RWPE2 (cell line): ENCODE measurements around the gene KAZN.

Experiments
- ATAC-seq: fragments of 200-7000 bp; cut with Tn5 transposase; 3 replicates; pipeline ENCODE4 v1.9.1; 2021; ENCODE audit warnings: low read depth
- DNase-seq: peaks from one replicate; pipeline ENCODE4 v3.0.0-alpha.2; 2020; ENCODE audit warnings: low spot score
- H3K27ac ChIP-seq: fragments of 450-650 bp; 2 replicates; pipeline ENCODE4 v1.5.1; 2017; ENCODE audit warnings: mild to moderate bottlenecking; ENCODE audit not compliant: poor library complexity, severe bottlenecking
- H3K27me3 ChIP-seq: fragments of 250-450 bp; sonication (Bioruptor Pico); 2 replicates; pipeline ENCODE4 v1.5.1; 2021; ENCODE audit warnings: mild to moderate bottlenecking, moderate library complexity; ENCODE audit not compliant: insufficient read depth, poor library complexity, severe bottlenecking
- H3K36me3 ChIP-seq: fragments of 250-450 bp; sonication (Bioruptor Pico); 2 replicates; pipeline ENCODE4 v1.5.1; 2020; ENCODE audit warnings: low read depth, mild to moderate bottlenecking, moderate library complexity
- H3K4me1 ChIP-seq: fragments of 250-450 bp; sonication (Bioruptor Pico); 2 replicates; pipeline ENCODE4 v1.5.1; 2021; ENCODE audit warnings: mild to moderate bottlenecking, moderate library complexity; ENCODE audit not compliant: insufficient read depth, poor library complexity, severe bottlenecking
- H3K4me3 ChIP-seq: fragments of 250-450 bp; sonication (Bioruptor Pico); 2 replicates; pipeline ENCODE4 v1.5.1; 2021; ENCODE audit warnings: mild to moderate bottlenecking, moderate library complexity; ENCODE audit not compliant: severe bottlenecking
- H3K9me3 ChIP-seq: fragments of 250-450 bp; sonication (Bioruptor Pico); 2 replicates; pipeline ENCODE4 v1.5.1; 2021; ENCODE audit warnings: mild to moderate bottlenecking, moderate library complexity; ENCODE audit not compliant: severe bottlenecking
- TF ChIP-seq, protein P1 (sequence below): fragments of 450-650 bp; IDR thresholded peaks from one replicate; pipeline ENCODE4 v1.5.1; 2017; ENCODE audit warnings: mild to moderate bottlenecking, moderate library complexity; ENCODE audit not compliant: poor library complexity, severe bottlenecking

KAZN gene

GRCh38 chr1:14737561-14738094, 139.1 kb downstream of the KAZN start:
- DNase-seq (no peak), ATAC-seq (no peak)
- Histone ChIP-seq H3K4me1 (peaks cover 26% of the 10 kb centered on the region), H3K9me3 (no peaks in the 10 kb centered on the region), H3K27me3 (no peaks in the 10 kb centered on the region), H3K27ac (no peak overlapping the region), H3K36me3 (no peaks in the 10 kb centered on the region), H3K4me3 (no peak overlapping the region)
- TF ChIP-seq, protein P1, sequence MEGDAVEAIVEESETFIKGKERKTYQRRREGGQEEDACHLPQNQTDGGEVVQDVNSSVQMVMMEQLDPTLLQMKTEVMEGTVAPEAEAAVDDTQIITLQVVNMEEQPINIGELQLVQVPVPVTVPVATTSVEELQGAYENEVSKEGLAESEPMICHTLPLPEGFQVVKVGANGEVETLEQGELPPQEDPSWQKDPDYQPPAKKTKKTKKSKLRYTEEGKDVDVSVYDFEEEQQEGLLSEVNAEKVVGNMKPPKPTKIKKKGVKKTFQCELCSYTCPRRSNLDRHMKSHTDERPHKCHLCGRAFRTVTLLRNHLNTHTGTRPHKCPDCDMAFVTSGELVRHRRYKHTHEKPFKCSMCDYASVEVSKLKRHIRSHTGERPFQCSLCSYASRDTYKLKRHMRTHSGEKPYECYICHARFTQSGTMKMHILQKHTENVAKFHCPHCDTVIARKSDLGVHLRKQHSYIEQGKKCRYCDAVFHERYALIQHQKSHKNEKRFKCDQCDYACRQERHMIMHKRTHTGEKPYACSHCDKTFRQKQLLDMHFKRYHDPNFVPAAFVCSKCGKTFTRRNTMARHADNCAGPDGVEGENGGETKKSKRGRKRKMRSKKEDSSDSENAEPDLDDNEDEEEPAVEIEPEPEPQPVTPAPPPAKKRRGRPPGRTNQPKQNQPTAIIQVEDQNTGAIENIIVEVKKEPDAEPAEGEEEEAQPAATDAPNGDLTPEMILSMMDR = no peak

DNA sequence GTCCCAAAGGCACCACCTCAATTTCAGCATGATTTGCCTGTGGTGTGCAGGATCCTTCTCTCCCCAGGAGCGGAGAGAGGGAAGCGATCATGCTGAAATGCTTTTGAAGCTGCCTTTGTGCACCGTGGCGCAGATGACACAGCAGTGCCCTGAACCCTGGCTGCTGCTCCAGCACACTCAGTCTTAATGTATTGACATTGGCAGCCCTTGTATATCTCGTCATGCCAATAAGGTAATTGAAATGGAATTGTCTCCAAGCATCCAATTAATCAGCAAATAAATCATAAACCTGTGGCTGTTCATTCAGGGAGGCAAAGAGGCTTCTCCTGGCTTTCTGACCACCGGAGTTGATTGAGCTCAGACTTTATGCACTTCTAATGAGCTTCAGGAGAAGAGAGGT, 139.8 kb downstream of the KAZN start:
- no peak overlapping the region for H3K27ac ChIP-seq
- H3K36me3 ChIP-seq = no peaks in the 10 kb centered on the region
- ATAC-seq = peak; percentile 17; the same call in 1 of the 3 replicates
- TF ChIP-seq, protein P1 = no peak
- no peaks in the 10 kb centered on the region for H3K9me3 ChIP-seq
- no peak overlapping the region for H3K4me3 ChIP-seq
- no peak for DNase-seq
- peaks cover 23% of the 10 kb centered on the region for H3K4me1 ChIP-seq
- no peaks in the 10 kb centered on the region for H3K27me3 ChIP-seq

DNA sequence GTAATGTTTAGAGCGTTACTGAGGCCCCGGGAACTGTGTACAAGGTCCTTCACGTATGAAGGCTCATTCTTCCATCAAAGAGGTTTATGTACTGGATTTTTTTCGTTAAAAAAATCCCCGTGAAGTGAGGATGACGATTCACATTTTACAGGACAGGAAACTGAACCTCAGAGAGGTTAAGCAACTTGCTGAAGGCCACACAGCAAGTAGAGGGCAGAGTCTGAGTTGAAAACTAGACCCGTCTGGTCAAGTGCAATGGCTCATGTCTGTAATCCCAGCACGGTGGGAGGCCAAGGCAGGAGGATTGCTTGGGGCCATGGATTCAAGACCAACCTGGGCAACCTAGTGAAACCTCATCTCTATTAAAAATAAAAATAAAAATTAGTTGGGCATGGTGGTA, 140.2 kb downstream of the KAZN start:
- TF ChIP-seq, protein P1 = no peak
- DNase-seq = no peak
- Histone ChIP-seq H3K4me3 (no peak overlapping the region), H3K36me3 (no peaks in the 10 kb centered on the region), H3K9me3 (no peaks in the 10 kb centered on the region), H3K27ac (no peak overlapping the region), H3K27me3 (no peaks in the 10 kb centered on the region), H3K4me1 (peaks cover 19% of the 10 kb centered on the region)
- ATAC-seq = no peak

GRCh38 chr1:14739082-14739832, 140.8 kb downstream of the KAZN start:
- no peak for ATAC-seq
- peaks cover 16% of the 10 kb centered on the region for H3K4me1 ChIP-seq
- no peaks in the 10 kb centered on the region for H3K27me3 ChIP-seq
- no peak overlapping the region for H3K4me3 ChIP-seq
- TF ChIP-seq, protein P1 = no peak
- no peaks in the 10 kb centered on the region for H3K36me3 ChIP-seq
- H3K27ac ChIP-seq = no peak overlapping the region
- DNase-seq = no peak
- H3K9me3 ChIP-seq = no peaks in the 10 kb centered on the region

DNA sequence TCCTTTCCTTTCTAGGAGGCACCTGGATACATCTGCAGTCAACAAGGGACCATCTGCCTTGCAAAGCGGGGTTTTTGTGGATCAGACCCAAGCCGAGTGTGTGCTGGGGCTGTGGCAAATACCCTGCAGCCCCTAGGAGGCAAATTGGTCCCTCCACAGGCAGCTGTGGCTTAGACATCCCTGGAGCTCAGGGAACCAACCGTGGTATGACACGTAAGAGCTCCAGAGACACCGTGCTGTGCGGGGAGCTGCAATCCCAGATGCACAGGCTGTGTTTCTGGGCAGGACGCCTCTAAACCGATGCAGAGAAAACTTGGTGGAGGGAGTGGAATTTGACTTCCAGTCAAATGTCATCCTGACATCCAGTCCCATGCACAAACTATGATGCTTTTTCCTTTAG, 141.5 kb downstream of the KAZN start:
- no peaks in the 10 kb centered on the region for H3K36me3 ChIP-seq
- no peak overlapping the region for H3K4me3 ChIP-seq
- DNase-seq (no peak), ATAC-seq (no peak)
- no peaks in the 10 kb centered on the region for H3K9me3 ChIP-seq
- TF ChIP-seq, protein P1 = no peak
- H3K27me3 ChIP-seq = no peaks in the 10 kb centered on the region
- H3K27ac ChIP-seq = no peak overlapping the region
- peaks cover 16% of the 10 kb centered on the region for H3K4me1 ChIP-seq
